Ishikawa (cell line): Measurements from ENCODE around the gene PLAGL2.

Experiments
- CREB1 ChIP-seq: IDR thresholded peaks from 2 replicates; pipeline ENCODE4 v1.6.1; 2012; ENCODE audit warnings: low read depth
- EGR1 ChIP-seq: IDR thresholded peaks from 2 replicates; pipeline ENCODE4 v1.6.1; 2012
- EP300 ChIP-seq: IDR thresholded peaks from 2 replicates; pipeline ENCODE4 v1.6.1; 2012; ENCODE audit warnings: borderline replicate concordance
- NFIC ChIP-seq: IDR thresholded peaks from 2 replicates; pipeline ENCODE4 v1.6.1; 2012
- TAF1 ChIP-seq: IDR thresholded peaks from 2 replicates; pipeline ENCODE4 v1.6.1; 2012; ENCODE audit warnings: low read depth, mild to moderate bottlenecking
- TEAD4 ChIP-seq: IDR thresholded peaks from 2 replicates; pipeline ENCODE4 v1.6.1; 2012
- ZBTB7A ChIP-seq: IDR thresholded peaks from 2 replicates; pipeline ENCODE4 v1.6.1; 2012; ENCODE audit warnings: low read depth
- TF ChIP-seq, protein P1 (sequence below): IDR thresholded peaks from 2 replicates; pipeline ENCODE4 v1.6.1; 2012
- TF ChIP-seq, protein P2 (sequence below): IDR thresholded peaks from 2 replicates; pipeline ENCODE4 v1.6.1; 2012; ENCODE audit warnings: low read depth, mild to moderate bottlenecking

DNA sequence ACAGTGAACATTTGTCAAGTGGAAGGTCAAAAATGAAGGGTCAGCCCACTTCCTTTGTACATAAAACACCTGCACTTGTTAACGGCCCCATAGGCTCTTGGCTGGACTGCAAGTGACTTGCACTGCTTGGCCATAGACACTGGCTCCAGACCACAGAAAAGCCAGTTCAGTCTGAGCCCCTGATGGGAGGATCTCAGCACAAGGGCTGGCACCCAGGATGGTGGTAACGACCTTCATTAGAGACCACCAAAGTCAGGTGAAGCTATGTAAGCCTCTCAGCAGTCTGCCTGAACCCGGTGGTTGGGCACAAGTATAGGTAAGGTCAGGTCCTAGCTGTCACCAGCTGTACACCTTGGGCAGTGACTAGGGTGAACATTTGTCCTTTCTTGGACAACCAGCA lies 16.1 kb downstream of the PLAGL2 start:
- TF ChIP-seq, protein P1, sequence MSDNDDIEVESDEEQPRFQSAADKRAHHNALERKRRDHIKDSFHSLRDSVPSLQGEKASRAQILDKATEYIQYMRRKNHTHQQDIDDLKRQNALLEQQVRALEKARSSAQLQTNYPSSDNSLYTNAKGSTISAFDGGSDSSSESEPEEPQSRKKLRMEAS = no peak
- TF ChIP-seq EGR1 = no peak
- TF ChIP-seq TAF1 = no peak
- TF ChIP-seq TEAD4 = no peak
- TF ChIP-seq NFIC = no peak
- no peak for TF ChIP-seq CREB1
- no peak for TF ChIP-seq ZBTB7A
- TF ChIP-seq, protein P2, sequence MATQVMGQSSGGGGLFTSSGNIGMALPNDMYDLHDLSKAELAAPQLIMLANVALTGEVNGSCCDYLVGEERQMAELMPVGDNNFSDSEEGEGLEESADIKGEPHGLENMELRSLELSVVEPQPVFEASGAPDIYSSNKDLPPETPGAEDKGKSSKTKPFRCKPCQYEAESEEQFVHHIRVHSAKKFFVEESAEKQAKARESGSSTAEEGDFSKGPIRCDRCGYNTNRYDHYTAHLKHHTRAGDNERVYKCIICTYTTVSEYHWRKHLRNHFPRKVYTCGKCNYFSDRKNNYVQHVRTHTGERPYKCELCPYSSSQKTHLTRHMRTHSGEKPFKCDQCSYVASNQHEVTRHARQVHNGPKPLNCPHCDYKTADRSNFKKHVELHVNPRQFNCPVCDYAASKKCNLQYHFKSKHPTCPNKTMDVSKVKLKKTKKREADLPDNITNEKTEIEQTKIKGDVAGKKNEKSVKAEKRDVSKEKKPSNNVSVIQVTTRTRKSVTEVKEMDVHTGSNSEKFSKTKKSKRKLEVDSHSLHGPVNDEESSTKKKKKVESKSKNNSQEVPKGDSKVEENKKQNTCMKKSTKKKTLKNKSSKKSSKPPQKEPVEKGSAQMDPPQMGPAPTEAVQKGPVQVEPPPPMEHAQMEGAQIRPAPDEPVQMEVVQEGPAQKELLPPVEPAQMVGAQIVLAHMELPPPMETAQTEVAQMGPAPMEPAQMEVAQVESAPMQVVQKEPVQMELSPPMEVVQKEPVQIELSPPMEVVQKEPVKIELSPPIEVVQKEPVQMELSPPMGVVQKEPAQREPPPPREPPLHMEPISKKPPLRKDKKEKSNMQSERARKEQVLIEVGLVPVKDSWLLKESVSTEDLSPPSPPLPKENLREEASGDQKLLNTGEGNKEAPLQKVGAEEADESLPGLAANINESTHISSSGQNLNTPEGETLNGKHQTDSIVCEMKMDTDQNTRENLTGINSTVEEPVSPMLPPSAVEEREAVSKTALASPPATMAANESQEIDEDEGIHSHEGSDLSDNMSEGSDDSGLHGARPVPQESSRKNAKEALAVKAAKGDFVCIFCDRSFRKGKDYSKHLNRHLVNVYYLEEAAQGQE = no peak
- no peak for TF ChIP-seq EP300
